Measurements from ENCODE around the gene FAM78A.
"Not testable (repeated sequence)": the region's sequence is repeated elsewhere in the genome, so short reads cannot be mapped to it uniquely, and the experiment has no call there.

The FAM78A gene

GRCh38 chr9:131262327-131263032, 13.8 kb downstream of the FAM78A start:
- no peak for DNase-seq

DNA sequence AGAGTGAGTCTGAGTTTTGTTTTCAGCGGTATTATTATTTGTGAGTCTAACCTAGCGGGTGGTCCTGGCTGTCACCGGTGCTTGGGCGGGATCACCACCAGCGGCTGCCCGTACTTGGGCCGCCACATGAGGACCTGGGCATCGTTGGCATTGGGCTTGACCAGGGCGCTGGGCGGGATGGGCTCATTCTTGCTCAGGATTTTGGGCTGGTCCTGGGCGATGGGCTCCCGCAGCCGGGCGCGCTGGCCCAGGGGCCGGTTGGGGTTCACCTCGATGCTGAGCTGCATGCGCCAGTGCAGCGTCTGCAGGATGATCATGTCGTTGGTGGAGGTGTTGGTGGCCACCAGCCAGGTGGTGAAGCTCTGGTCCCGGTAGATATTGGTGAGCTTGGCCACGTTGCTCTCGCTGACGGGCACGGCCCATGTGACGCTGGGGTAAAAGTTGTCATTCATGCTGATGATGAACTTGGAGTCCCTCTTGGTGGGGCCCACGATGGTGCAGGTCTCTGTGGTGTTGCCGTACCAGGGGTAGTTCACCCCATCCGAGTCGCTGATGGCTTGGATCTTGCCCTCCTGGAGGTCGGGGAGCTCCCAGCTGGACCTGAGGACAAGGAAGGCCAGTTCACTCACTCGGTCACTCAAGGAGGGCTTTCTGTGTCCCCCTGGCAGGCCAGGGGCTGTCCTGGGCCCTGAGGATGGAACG, 15.4 kb downstream of the FAM78A start:
- no peak for DNase-seq

GRCh38 chr9:131259916-131260597, 16.3 kb downstream of the FAM78A start:
- no peak for DNase-seq

DNA sequence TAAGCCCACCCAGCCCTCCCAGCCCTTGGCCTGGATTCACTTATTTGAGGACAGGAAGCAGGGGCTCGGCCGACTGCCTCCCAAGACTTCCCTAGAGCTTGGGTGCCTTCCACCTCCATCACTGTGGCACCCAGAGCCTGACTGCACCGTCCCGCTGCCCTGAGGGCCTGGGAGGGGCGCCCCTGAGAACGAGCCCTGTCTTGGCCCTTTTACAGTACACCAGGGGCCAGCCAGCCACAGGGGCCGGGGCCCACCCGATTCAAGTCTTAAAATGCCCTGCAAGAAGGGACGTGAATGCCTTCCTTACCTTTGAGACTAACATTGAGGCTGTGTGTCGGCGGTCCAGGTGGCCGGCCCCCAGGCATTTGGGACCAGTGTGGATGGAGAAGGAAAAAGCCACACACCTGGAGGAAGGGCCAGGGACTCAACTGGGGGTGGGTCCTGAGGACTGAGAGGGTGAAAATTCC, 16.8 kb downstream of the FAM78A start:
- no peak for DNase-seq

DNA sequence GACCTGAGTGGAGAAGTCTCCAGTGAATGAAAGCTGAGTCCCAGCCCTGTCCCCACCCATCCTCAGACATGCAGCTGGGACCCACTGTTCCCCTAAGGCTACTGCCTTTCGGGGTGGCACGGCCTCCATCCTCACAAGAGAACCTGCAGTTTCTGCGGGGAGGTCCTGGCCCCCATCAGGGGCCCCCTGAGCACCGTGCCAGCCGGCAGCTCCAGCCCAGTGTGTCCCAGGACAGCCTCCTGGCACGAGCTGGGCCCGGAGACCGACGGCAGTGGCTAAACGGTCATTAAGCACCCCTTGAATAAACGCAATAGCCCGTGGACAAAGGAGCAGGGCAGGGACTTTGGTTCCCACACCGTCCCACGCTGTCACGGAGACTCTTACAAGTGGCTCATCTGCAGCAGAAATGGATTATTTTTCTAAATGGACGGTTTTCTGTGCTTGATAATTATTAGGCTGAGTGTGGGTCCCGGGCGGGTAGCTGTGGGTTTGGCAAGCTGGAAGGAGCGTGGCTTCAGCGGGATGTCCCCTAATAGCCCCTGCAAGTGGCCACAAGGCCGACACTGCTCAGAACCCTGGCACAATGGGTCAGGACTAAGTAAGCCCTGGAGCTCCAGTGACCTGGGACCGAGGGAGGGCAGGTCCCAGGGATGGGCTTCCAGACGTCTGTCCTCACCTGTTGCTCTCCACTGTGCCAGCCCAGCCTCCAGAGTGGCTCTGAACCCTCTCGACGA, 17.4 kb downstream of the FAM78A start:
- no peak for DNase-seq

GRCh38 chr9:131258186-131258585, 18.1 kb downstream of the FAM78A start:
- no peak for DNase-seq

DNA sequence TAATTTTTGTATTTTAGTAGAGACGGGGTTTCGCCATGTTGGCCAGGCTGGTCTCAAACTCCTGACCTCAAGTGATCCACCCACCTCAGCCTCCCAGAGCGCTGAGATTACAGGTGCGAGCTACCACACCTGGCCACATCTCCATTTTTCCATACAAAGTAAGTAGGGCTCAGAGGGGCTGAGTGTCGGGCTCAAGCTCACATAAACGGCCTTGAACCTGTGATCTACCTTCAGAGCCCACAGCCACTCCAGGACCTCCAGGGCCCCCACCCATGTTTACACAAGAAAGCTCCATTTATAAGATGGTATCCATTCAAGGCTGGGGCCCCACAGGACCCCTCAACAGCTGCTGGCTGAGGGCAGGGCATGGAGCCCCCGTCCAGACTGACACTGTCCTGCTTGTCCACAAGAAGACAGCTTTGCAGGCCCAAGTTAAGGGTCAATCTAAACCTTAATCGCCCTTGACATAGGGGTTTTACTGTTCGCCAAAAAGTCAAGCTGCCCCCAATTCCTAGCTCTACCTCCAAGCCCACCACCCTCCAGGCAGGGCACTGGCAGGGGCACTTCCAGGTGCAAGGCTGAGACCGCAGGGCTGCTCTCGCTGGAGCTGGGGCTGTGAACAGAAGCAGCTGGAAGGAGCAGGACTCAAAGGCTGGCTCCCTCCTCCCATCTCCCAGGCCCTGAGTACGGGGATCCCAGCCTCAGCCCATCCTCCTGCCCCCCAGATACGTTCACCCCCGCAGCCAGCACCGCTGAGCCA, 18.9 kb downstream of the FAM78A start:
- no peak for DNase-seq

DNA sequence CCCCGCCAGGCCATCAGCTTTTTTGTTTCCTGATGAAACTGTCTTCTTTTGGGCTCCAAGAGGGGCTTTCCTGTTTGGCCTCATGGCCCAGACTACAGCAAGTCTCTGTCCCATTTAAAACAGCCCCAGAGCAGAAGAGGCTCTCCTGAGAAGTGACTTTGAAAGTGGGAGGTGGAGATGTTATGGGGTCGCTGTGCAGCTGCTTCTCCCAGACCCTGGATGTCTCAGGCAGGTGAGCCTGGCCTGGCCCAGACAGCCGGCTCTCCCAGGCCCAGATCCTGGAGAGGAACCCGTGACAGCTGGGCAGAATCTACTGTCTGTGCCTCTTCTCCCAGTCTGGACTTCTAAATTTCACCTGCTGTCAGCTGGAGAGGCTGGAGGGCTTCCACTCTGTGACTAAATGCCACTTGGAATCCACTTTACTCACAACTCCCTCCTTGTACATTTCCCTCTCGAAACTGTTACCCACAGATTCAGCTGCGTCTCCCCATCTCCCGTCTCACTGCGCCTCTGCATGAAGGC, 20.6 kb downstream of the FAM78A start:
- no peak for DNase-seq

- DNase-seq, result no peak
These were observed 21.7 kb downstream of the FAM78A start for GRCh38 chr9:131254626-131255025.

DNA sequence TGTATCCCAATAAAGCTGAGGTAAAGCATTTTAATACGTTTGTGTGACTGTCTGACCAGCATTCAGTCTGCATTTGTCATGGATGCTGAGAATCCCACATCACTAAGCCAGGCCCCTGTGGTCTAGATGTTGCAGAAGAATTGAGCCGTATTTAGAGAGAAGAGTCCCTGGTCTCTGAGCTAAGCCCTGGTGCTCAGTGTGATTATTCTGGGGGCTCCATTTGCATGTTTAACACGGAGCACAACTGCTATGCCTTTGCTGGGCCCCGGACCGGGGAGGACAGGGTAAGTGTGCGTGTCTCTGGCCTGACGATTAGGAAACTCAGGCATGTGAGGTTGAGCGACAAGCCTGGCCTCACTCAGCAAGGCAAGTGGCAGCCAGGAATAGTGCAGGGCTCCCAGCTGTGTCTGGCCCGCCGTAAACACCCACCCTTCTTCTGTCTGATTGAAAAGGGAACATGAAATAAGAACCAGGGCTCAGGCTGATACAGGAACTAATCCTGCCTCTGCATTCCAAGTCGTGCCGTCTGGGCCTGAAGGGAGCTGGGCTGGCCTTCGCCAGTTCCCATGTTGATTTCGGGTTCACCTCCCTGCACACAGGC, 22.3 kb downstream of the FAM78A start:
- DNase-seq, result peak in 1 of 2 donors; percentile 34

DNA sequence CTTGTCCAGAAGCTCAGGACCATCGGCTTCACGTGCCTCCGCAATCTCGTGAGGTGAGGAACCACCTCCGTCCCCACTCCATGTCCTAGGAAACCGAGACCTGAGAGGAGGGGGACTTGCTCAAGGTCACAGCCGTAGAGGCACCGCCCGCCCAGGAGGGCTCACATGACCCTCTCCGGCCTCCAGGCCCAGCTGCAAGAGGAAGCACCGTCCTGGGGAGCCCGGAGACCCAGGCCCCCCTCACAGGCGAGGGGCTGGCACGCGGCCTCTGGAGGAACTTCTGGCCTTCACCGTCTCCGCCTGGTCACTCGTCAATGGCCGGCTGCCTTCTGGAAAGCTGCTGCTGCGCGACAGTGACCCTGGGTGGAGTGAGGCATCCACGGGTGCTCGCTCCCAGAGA, 24.2 kb downstream of the FAM78A start:
- no peak for DNase-seq

DNA sequence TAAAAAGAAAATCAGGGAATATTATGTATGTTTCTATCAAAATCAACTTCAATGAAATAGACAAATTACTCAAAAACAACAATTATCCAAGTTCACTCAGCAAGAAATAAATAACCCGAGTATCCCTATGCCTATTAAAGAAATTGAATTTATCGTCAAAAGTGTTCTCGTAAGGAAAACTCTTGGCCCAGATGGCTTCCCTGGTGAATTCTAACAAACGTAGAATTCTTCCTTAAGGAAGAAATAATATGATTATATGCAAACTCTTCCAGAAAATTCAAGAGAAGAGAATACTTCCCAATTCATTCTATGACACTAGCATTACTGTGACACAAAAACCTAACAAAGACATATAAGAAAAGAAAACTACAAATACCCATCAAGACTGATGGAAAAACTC, 29.7 kb downstream of the FAM78A start:
- no peak for DNase-seq

GRCh38 chr9:131244331-131244730, 32.0 kb downstream of the FAM78A start:
- not testable (repeated sequence) for DNase-seq

GRCh38 chr9:131240047-131240921, 36.0 kb downstream of the FAM78A start:
- DNase-seq, result no peak

- no peak for DNase-seq
These were observed 36.9 kb downstream of the FAM78A start for GRCh38 chr9:131239161-131239975.

DNA sequence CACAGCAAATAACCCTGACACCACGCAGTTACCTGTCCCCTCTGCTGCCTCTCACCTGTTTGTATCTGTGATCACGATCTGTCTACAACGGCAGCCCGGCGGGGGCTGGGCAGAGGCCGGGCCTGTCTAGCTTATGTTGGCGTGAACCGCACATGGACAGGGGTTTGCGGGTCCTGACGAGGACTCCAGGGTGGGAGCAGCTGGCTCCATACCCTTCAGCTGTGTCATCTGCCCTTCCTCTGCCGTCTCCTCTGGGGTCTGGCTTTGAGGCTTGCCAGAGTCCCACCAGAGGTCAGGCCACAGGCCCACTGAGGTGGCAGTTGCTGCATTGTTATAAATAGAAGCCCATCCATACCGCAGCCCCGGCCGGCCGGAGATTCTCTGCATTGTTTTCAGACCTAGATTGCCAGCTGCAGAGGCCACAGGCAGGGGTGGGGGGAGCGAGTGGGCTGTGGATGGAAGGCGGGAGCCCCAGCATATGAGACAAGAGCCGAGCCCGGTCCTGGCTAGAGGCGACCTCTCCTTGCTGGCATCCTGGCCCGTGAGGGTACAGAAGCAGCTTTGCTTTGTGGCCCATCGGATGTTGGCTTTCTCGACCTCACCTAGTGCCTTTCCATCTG, 37.8 kb downstream of the FAM78A start:
- no peak for DNase-seq

- peak; percentile 83 to 85 for DNase-seq
These were observed 38.3 kb downstream of the FAM78A start for GRCh38 chr9:131237931-131238401.

DNA sequence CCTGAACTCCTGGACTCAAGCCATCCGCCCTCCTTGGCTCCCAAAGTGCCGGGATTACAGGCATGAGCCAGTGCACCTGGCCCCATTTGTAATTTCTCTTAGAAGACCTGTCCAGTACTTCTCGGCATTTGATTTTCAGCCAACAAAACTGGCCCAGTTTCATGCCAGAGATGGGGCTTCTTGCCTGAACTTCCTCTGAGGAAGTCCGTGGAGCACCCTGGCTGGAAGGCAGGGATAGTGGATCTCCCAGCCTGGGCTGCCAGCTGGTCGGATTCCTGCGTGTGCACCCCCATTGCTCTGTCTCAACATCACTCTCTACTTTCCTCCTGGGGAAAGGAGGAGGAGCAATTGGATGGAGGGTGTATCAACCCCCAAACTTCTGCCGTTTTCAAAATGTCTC, 39.0 kb downstream of the FAM78A start:
- no peak for DNase-seq

- DNase-seq, result no peak
These were observed 39.5 kb downstream of the FAM78A start for GRCh38 chr9:131236761-131237160.
